GM19324 (cell line): Measurements from ENCODE around the gene ME3.

Source experiments
- ATAC-seq: cut with Tn5 transposase; IDR thresholded peaks from one replicate; pipeline ENCODE4 v1.9.1; 2021; ENCODE audit warnings: mild to moderate bottlenecking, moderate library complexity; ENCODE audit not compliant: unreplicated experiment, low FRiP score

ME3 gene

DNA sequence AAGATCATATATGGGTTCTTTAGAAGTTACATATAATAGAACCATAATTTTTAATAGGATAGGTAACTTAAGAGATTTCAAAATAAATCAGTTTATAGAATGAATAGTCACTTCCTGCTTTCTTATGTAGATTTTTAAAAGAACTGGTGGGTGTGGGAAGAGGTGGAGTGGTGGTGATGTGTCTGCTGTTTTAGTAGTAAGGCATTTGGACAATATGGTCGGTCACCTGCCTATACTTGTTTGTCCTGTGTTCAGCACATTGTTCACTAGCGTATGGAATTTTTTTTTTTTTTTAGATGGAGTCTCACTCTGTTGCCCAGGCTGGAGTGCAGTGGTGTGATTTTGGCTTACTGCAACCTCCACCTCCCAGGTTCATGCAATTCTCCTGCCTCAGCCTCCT, 258.4 kb downstream of the ME3 start:
- no peak for ATAC-seq

DNA sequence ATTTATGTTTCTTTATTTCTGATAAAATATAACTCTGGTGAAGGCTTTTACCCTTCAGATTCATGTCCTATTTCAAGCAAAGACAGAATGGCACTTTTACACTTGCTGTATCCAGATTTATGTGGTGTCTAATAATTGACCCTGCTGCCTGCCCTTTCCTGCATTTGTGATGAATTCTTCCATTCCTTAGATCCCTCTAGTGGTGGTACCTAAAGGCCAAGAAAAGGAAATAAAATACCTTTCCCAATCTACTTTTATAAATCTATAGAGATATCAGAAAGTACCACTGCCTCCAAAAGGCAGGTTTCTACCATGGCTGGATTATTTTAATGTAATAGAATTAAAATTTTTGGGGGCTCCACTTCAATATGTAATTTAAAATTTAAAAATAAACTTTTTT, 263.6 kb downstream of the ME3 start:
- no peak for ATAC-seq

DNA sequence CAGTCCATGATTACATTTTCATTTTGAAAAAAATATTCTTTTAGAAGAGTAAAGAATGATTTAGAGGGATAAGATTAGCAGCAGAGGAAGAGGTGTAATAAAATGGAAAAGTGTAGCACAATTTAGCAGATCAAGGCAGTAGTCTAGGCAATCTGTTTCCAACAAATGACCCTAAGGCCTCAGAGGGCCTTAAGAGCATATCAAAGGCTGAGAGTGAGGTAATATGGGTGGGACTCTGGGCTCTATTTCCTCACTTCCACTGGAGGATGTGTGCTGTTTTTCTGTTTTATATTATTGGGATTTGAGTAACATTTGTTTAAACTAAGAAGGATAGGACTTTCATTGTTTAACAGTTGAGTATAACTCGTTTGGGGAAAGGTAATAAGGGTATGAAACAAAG, 269.0 kb downstream of the ME3 start:
- no peak for ATAC-seq

DNA sequence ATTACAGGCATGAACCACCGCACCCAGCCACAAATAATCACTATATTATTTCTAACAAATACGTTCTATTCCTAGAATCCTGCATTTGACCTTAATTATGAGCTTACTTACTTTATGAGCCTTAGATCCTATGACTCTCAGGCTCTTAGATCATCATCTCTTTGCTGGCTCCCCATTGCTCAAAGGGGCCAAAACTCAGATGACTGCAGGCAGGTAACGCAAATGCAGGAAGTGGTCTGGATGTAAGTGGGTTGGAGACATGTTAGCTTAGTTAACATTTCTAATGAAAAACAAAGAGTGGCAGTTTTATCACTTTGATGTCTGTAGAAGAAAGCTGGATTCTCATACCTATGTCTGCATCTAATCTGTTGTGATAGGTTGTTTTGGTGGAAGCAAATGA, 274.3 kb downstream of the ME3 start:
- ATAC-seq, result no peak

DNA sequence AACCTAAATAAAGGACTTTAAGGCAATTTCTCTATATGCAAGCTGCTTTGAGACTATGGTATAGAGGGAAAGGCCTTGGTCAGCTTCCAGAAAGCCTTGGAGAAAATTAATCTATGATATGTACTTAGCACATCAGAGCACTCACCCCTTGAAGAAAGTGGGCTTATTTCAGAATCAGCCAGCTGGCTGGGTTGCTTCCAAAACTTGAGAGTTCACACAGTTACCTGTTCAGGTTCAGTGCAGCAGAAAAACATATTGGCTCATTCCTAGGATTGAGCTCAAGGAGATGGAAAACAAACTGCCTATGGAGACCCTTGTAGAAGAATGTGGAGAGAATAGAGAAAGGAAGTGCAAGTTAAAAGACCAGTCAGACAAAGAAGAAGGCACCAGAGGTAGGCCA, 275.1 kb downstream of the ME3 start:
- no peak for ATAC-seq

DNA sequence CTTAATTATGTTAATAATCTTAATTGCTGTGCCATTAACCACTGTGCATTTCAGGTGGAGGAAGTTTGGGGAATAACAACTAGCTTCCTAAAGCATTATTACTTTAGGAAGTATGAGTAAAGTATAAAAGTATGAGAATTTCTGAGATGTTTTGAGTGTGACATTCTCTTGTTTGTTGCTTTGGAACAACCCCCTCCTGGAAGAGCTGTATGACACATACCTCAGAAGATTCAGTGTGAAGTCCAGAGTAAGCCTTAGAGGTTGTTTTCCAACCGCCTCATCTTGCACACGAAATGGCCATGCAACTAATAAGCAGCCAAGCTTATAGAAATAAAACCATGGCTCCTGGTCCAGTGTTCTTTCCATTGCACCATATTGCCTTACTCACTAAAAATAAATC, 276.0 kb downstream of the ME3 start:
- no peak for ATAC-seq

DNA sequence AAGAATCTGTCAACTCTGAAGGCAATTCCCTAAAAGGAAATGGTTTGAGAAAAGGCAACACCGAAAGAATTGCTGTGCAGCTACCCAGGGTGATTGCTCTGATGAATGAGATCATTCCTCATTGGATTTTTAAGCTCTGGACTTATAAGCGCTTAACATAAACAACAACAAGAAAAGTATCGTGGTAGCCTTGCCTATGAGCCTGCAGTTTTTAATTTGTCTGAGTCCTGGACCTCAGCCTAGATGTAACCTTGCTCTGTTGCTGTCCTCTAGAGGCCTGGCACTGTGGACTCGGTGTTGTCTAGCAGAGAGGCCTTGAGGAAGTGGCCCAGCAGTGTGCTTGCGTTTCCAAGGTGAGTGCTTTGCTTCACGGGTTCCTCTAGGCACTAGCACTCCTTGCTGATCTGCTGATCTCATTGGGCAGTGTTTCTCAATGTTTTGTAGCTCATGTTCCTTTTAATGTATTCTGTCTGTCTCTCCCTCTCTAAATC, 277.3 kb downstream of the ME3 start:
- no peak for ATAC-seq
